Hematopoietic multipotent progenitor cell treated with erythropoietin and hydrocortisone succinate and interleukin-3 and kit ligand, for 4 days (in vitro differentiated cells): ENCODE data around the gene GOLGA5.
"Not testable (repeated sequence)": the region's sequence is repeated elsewhere in the genome, so short reads cannot be mapped to it uniquely, and the experiment has no call there.

Experiments
- DNase-seq: peaks from one replicate; pipeline ENCODE4 v3.0.0-alpha.2; 2015

GOLGA5 gene

GRCh38 chr14:92793709-92794546 lies at the start of gene GOLGA5:
TSS of gene GOLGA5 (plus strand) at chr14:92794305. CDS start at chr14:92797438, 3,133 bp downstream.
- peak; percentile 99 for DNase-seq

DNA sequence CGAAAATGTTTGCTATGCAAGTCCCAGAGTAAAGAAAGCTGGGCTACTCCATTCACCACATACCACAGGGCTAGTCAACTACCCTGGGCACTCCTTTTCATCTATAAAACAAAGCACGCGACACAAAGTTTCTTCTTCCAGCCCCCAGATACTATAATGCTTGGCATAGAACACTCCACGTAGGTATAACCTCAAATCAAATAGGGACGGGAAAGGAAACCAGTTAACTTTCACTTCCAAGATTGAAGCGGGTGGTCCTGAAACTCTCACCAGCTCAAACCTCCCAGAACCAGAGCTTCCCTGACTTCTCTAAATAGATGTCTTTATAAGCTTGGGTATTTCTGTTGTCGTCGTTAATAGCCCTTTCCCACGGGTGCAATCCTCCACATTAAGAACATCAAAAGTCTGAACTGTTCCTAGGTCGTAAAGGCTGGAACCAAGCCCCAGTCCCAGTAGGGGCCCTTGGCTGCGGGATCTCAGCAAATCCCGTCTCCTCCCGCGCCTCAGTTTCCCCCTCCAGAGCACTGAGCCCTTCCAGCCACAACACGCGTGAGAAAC lies 46.3 kb upstream of the GOLGA5 start:
- DNase-seq: no peak

GRCh38 chr14:92748259-92749016 lies 45.7 kb upstream of the GOLGA5 start, which contains the start of gene LGMN:
TSS of gene LGMN (minus strand) at chr14:92748627. CDS start at chr14:92732786, 15,841 bp downstream.
- DNase-seq: peak; percentile 79

DNA sequence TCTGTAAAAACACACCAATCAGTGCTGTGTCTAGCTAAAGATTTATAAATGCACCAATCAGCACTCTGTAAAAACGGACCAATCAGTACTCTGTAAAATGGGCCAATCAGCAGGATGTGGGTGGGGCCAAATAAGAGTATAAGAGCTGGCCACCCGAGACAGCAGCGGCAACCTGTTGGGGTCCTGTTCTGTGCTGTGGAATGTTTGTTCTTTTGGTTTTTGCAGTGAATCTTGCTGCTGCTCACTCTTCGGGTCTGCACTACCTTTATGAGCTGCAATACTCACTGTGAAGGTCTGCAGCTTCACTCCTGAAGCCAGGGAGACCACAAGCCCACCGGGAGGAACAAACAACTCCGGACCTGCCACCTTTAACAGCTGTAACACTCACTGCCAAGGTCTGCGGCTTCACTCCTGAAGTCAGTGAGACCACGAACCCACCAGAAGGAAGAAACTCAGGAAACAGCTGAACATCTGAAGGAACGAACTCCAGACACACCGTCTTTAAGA lies 43.8 kb upstream of the GOLGA5 start:
- peak; percentile 41 for DNase-seq

GRCh38 chr14:92750994-92751400 lies 43.1 kb upstream of the GOLGA5 start:
- DNase-seq: no peak

- DNase-seq: no peak
Measured at GRCh38 chr14:92751819-92752218, 42.3 kb upstream of the GOLGA5 start.

- DNase-seq: peak; percentile 33
Measured at GRCh38 chr14:92753250-92753649, 40.9 kb upstream of the GOLGA5 start.

DNA sequence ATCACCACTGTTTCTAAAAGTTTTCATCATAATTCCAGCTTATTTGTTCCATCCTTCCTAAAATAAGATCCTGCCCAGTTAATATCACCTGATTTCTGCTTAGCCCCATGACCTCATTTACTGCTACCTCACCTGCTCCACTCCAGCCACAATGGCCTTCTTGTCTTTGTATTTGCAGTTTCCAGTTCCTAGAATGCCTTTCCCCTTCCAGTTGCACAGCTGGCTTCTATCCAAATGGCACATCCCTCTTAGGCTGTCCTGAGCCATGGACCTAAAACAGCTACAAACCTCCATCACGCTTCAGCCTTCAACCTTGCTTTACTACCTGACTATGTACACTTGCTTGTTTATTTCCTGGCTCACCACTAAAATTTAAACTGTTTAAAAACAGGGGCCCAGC lies 39.1 kb upstream of the GOLGA5 start:
- no peak for DNase-seq

GRCh38 chr14:92755495-92755894 lies 38.6 kb upstream of the GOLGA5 start:
- DNase-seq: peak; percentile 51

GRCh38 chr14:92756446-92756845 lies 37.7 kb upstream of the GOLGA5 start:
- no peak for DNase-seq

DNA sequence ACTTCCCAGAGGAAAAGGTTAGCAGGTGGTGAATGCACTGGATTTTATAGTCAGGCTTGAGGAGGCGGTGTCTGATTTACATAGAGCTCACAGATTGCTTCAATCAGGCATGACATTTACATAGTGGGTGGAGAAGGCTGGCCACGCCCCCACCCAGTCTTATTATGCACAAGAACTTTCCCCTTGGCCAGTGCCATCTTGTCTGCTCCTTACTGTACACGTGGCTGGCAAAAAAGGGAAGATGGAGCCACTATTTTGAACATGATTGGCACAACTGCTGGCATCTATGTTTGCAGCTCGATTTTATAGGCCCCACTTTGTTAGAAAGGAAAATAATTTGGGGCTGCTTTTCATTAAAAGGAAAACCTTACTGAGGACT lies 34.8 kb upstream of the GOLGA5 start:
- peak; percentile 64 for DNase-seq

- DNase-seq: no peak
Measured at GRCh38 chr14:92759679-92760523, 34.2 kb upstream of the GOLGA5 start.

GRCh38 chr14:92760524-92760805 lies 33.6 kb upstream of the GOLGA5 start:
- DNase-seq: no peak

GRCh38 chr14:92763666-92764631 lies 30.2 kb upstream of the GOLGA5 start:
- not testable (repeated sequence) for DNase-seq

GRCh38 chr14:92768236-92768635 lies 25.9 kb upstream of the GOLGA5 start:
- not testable (repeated sequence) for DNase-seq

GRCh38 chr14:92768795-92769194 lies 25.3 kb upstream of the GOLGA5 start:
- no peak for DNase-seq

DNA sequence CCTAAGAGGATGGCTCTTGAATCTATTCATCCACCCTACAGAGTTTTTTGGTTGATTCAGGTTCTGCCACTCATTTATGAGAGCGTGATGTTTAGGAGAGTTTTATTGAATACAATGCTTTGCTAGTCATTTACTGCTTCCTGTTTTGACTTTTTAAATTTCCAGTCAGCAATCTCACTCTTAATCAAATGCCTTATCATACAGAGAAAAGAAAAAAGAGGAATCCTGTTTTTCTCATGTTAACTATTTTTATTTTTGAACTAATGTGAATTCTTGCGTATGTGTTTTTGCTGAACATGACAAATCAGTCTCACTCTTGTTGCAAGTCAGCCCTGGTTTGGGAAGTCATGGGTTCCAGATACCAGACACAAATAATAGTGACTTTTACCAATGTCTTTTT lies 23.6 kb upstream of the GOLGA5 start:
- DNase-seq: no peak

DNA sequence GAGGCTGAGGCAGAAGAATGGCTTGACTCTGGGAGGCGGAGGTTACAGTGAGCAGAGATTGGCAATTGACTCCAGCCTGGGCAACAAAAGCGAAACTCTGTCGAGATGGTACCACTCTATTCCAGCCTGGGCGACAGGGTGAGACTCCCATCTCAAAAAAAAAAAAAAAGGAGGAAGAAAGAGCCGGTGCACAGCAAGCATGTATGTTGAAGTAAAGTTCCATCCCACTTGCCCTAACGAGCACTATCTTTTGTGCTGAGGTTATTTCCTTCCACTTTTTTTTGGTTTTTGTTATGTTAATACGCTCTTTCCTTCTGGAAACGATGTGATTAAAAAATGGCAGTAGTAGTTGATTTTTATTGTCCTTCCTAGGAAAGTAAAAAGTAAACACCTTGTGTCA lies 19.5 kb upstream of the GOLGA5 start:
- DNase-seq: no peak

DNA sequence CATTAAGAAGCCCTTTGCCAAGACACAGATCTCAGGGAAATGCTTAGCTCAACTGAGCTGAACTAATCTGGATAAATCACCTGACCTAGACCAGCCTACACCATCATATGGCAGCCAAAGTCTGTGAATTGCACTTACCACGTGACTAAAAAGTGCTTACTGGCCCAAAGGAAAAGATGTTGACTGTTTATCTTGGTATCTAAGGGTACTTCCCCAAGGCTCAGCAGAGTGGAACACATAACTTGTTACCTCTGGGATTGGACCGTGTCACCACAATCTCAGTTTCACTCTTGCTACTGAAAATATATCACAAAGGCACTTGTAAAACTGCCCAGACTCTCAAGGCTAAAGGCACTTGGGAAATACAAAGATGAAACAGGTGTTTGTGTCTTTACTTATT lies 18.8 kb upstream of the GOLGA5 start:
- not testable (repeated sequence) for DNase-seq

DNA sequence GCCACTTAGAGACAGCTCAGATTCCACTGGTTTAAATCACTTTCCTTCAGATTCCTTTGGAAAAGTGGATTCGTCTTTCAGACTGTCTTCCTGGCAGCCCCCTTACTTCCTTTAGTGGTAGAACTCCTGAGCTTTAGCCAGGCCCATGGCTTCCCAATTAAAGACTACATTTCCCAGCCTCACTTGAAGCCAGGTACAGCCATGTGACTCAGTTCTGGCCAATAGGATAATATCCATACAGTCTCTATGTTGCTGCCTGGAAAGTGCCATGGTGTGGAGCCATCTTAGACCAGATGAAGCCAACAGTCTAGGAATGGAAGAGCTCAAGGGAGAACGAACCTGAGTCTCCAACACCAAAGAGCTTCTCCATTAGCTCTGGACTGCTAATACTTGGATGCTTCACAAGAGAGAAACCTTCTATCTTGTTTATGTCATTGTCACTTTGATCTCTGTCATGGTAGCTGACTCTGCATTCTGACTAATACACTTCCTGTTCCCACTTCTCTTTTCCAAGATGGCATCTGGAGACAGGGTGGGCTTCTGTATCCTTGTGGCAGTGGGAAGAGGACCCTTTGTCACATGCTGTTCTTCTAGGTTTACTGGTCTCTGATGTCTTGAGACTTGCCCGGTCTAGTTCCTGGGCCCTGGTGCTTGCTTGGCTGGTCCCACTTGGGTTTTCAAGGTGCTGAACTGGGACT lies 15.1 kb upstream of the GOLGA5 start:
- not testable (repeated sequence) for DNase-seq
